Kidney (tissue), 14 donors: ENCODE measurements around the gene CRKL. TPM values are rescaled to one million over a fixed set of nuclear protein-coding genes. Genes with fewer than 3 reads are reported as not detected.

ENCODE experiments used
- DNase-seq, 5 donors: peaks; one replicate each; pipeline ENCODE4 v3.0.0-alpha.2; 2013 to 2020
- FAIRE-seq: peaks from 2 replicates; lab custom pipeline; 2012; peaks lifted over from hg19 to GRCh38; lab: Jason Lieb, UNC
- H3K27ac ChIP-seq, 2 donors: one replicate each; pipeline ENCODE4 v1.7.0; 2013; ENCODE audit warnings: low read depth in 2 of 2, low read length in 2 of 2, inconsistent platforms in 1 of 2
- H3K27me3 ChIP-seq: one replicate; pipeline ENCODE4 v1.7.1; 2013; ENCODE audit warnings: low read length, inconsistent platforms; ENCODE audit not compliant: control insufficient read depth, insufficient read depth
- H3K36me3 ChIP-seq, 3 donors: one replicate each; pipeline versions ENCODE4 v1.7.0 to v1.7.1; 2013; ENCODE audit warnings: low read length in 3 of 3, control low read depth in 1 of 3, inconsistent platforms in 1 of 3; ENCODE audit not compliant: insufficient read depth in 3 of 3, control insufficient read depth in 2 of 3
- H3K4me1 ChIP-seq, 3 donors: one replicate each; pipeline versions ENCODE4 v1.7.0 to v1.7.1; 2013; ENCODE audit warnings: low read length in 3 of 3, inconsistent platforms in 1 of 3, low read depth in 1 of 3; ENCODE audit not compliant: control insufficient read depth in 2 of 3, insufficient read depth in 2 of 3
- H3K4me3 ChIP-seq, 3 donors: one replicate each; pipeline versions ENCODE4 v1.7.0 to v1.8.1; 2013; ENCODE audit warnings: low read length in 3 of 3, control low read depth in 1 of 3, inconsistent platforms in 1 of 3
- H3K9ac ChIP-seq, 3 donors: one replicate each; pipeline versions ENCODE4 v1.7.0 to v1.7.1; 2013; ENCODE audit warnings: low read length in 3 of 3, control low read depth in 1 of 3, inconsistent platforms in 1 of 3
- H3K9me3 ChIP-seq, 3 donors: one replicate each; pipeline versions ENCODE4 v1.7.0 to v1.7.1; 2013; ENCODE audit warnings: low read length in 3 of 3, control low read depth in 1 of 3, inconsistent platforms in 1 of 3; ENCODE audit not compliant: control insufficient read depth in 2 of 3, insufficient read depth in 1 of 3
- CTCF ChIP-seq: IDR thresholded peaks from 3 replicates; pipeline ENCODE4 v1.5.1; 2012; ENCODE audit warnings: mild to moderate bottlenecking, moderate library complexity, borderline replicate concordance; ENCODE audit not compliant: insufficient read depth; ENCODE audit errors: extremely low read depth
- intact Hi-C: fragments of 100-400 bp; cut with DNase I; formaldehyde crosslinking; loops from one replicate; pipeline ENCODE4 v1.11.1; 2022
- polyA plus RNA-seq: library from polyadenylated mRNA; stranded (reverse); fragments of 350-450 nt; fragmentation: Illumina TruSeq; extraction: RNeasy Lipid Tissue Mini Kit (QIAGEN cat#74804); gene quantifications from one replicate; pipeline ENCODE4 v1.2.3, GENCODE V29; 2014; ENCODE audit warnings: low read depth, low replicate concordance; ENCODE audit not compliant: insufficient read depth
- total RNA-seq: library from RNA; stranded (reverse); fragmentation: NEBNext Ultra II Directional; extraction: Animal tissue kit (Norgen Biotek cat#: 25700); gene quantifications from one replicate; pipeline ENCODE4 v1.2.1, GENCODE V29; 2021
- donor health status: control.
- donor health status: control.
- donor health status: control.
- donor health status: control.
- donor health status: control.
- donor health status: DM: yes; HTN: yes; CAD: no.
- donor health status: Normal renal cell carcinoma (clear cell type).

Gene CRKL
- total and polyA plus RNA-seq, 2 donors from 2014 or later: 11.9 to 44.7 TPM

GRCh38 chr22:20946080-20946986 is 29.1 kb downstream of the CRKL start:
- no peak for TF ChIP-seq CTCF
- Histone ChIP-seq H3K4me1 (peaks cover 0 to 17% (median 8%) of the 10 kb centered on the region in 3 donors), H3K4me3 (no peak overlapping the region), H3K9me3 (no peaks in the 10 kb centered on the region), H3K9ac (no peak overlapping the region), H3K27ac (no peak overlapping the region), H3K36me3 (peaks cover 6 to 7% (median 6%) of the 10 kb centered on the region in 3 donors), H3K27me3 (no peaks in the 10 kb centered on the region)
- intact Hi-C loops: no loop called here
- DNase-seq: no peak
- FAIRE-seq: no peak

GRCh38 chr22:20946991-20947390 is 29.8 kb downstream of the CRKL start:
- intact Hi-C loops: no loop called here
- no peak overlapping the region for H3K4me3 ChIP-seq
- TF ChIP-seq CTCF: no peak
- FAIRE-seq (no peak), DNase-seq (no peak)
- no peak overlapping the region for H3K9ac ChIP-seq
- H3K27ac ChIP-seq: no peak overlapping the region
- H3K4me1 ChIP-seq: peaks cover 0 to 21% (median 12%) of the 10 kb centered on the region in 3 donors
- H3K36me3 ChIP-seq: peaks cover 6 to 7% (median 6%) of the 10 kb centered on the region in 3 donors
- H3K27me3 ChIP-seq: no peaks in the 10 kb centered on the region
- H3K9me3 ChIP-seq: no peaks in the 10 kb centered on the region

GRCh38 chr22:20948450-20948849 is 31.2 kb downstream of the CRKL start:
- no peak for TF ChIP-seq CTCF
- Histone ChIP-seq H3K9ac (no peak overlapping the region), H3K4me1 (peaks cover 0 to 28% (median 19%) of the 10 kb centered on the region in 3 donors), H3K4me3 (no peak overlapping the region), H3K27me3 (no peaks in the 10 kb centered on the region), H3K9me3 (no peaks in the 10 kb centered on the region), H3K27ac (peak overlapping the region in 1 of 2 donors; percentile 7), H3K36me3 (peaks cover 6 to 11% (median 6%) of the 10 kb centered on the region in 3 donors)
- DNase-seq (peak in 1 of 5 donors; percentile 12), FAIRE-seq (no peak)
- intact Hi-C loops: no loop called here
